Activated naive CD4-positive, alpha-beta T cell treated with anti-CD3 and anti-CD28 coated beads, Interleukin-2, amount 50 U/mL, for 24 hours (primary cell): ENCODE measurements around the gene ZGLP1.

Source experiments
- H3K27ac Mint-ChIP-seq: one replicate; pipeline ENCODE4 v1.8.0; 2021; ENCODE audit warnings: mild to moderate bottlenecking, mixed read lengths
- H3K27me3 Mint-ChIP-seq: one replicate; pipeline ENCODE4 v1.8.0; 2021; ENCODE audit warnings: mixed read lengths
- H3K36me3 Mint-ChIP-seq: one replicate; pipeline ENCODE4 v1.8.0; 2021; ENCODE audit warnings: mixed read lengths
- H3K4me1 Mint-ChIP-seq: one replicate; pipeline ENCODE4 v1.8.0; 2021; ENCODE audit warnings: mixed read lengths
- H3K4me3 Mint-ChIP-seq: one replicate; pipeline ENCODE4 v1.8.0; 2021; ENCODE audit warnings: mild to moderate bottlenecking, mixed read lengths
- H3K9me3 Mint-ChIP-seq: one replicate; pipeline ENCODE4 v1.8.0; 2021; ENCODE audit warnings: mixed read lengths

Gene ZGLP1

GRCh38 chr19:10277795-10278589 lies 31.6 kb downstream of the ZGLP1 start:
- Mint-ChIP-seq H3K4me3 (no peak overlapping the region), H3K27ac (no peak overlapping the region), H3K9me3 (no peaks in the 10 kb centered on the region), H3K36me3 (peaks cover 7% of the 10 kb centered on the region), H3K4me1 (peaks cover 9% of the 10 kb centered on the region), H3K27me3 (no peaks in the 10 kb centered on the region)

- H3K27ac Mint-ChIP-seq: peak overlapping the region; percentile 75
- peaks cover 16% of the 10 kb centered on the region for H3K4me1 Mint-ChIP-seq
- H3K9me3 Mint-ChIP-seq: no peaks in the 10 kb centered on the region
- H3K4me3 Mint-ChIP-seq: no peak overlapping the region
- peaks cover 2% of the 10 kb centered on the region for H3K36me3 Mint-ChIP-seq
- no peaks in the 10 kb centered on the region for H3K27me3 Mint-ChIP-seq
Measured at GRCh38 chr19:10274589-10274988, 35.0 kb downstream of the ZGLP1 start.

- peaks cover 18% of the 10 kb centered on the region for H3K4me1 Mint-ChIP-seq
- no peaks in the 10 kb centered on the region for H3K9me3 Mint-ChIP-seq
- H3K27ac Mint-ChIP-seq: peak overlapping the region; percentile 35
- H3K36me3 Mint-ChIP-seq: no peaks in the 10 kb centered on the region
- H3K27me3 Mint-ChIP-seq: no peaks in the 10 kb centered on the region
- H3K4me3 Mint-ChIP-seq: peak overlapping the region; percentile 82
Measured at GRCh38 chr19:10271543-10272086, 38.0 kb downstream of the ZGLP1 start.

GRCh38 chr19:10270616-10271394 lies 38.8 kb downstream of the ZGLP1 start, which contains the start of gene ICAM1:
ICAM1 (plus strand) TSS chr19:10271120; CDS start chr19:10271160, 40 bp downstream.
- no peaks in the 10 kb centered on the region for H3K9me3 Mint-ChIP-seq
- H3K4me3 Mint-ChIP-seq: peak within 1 kb of the TSS; percentile 82
- peaks cover 18% of the 10 kb centered on the region for H3K4me1 Mint-ChIP-seq
- peak within 1 kb of the TSS; percentile 74 for H3K27ac Mint-ChIP-seq
- no peaks in the 10 kb centered on the region for H3K27me3 Mint-ChIP-seq
- no peaks in the 10 kb centered on the region for H3K36me3 Mint-ChIP-seq

- Mint-ChIP-seq H3K4me3 (peak overlapping the region; percentile 82), H3K9me3 (no peaks in the 10 kb centered on the region), H3K4me1 (peaks cover 18% of the 10 kb centered on the region), H3K27me3 (no peaks in the 10 kb centered on the region), H3K36me3 (no peaks in the 10 kb centered on the region), H3K27ac (peak overlapping the region; percentile 74)
Measured at GRCh38 chr19:10270180-10270615, 39.4 kb downstream of the ZGLP1 start.

GRCh38 chr19:10269333-10270179 lies 40.1 kb downstream of the ZGLP1 start:
- Mint-ChIP-seq H3K4me1 (peaks cover 18% of the 10 kb centered on the region), H3K9me3 (no peaks in the 10 kb centered on the region), H3K27me3 (no peaks in the 10 kb centered on the region), H3K4me3 (peak overlapping the region; percentile 82), H3K27ac (peak overlapping the region; percentile 84), H3K36me3 (no peaks in the 10 kb centered on the region)

GRCh38 chr19:10268071-10268470 lies 41.5 kb downstream of the ZGLP1 start:
- H3K4me3 Mint-ChIP-seq: no peak overlapping the region
- H3K4me1 Mint-ChIP-seq: peaks cover 14% of the 10 kb centered on the region
- no peaks in the 10 kb centered on the region for H3K9me3 Mint-ChIP-seq
- H3K36me3 Mint-ChIP-seq: no peaks in the 10 kb centered on the region
- H3K27ac Mint-ChIP-seq: peak overlapping the region; percentile 38
- no peaks in the 10 kb centered on the region for H3K27me3 Mint-ChIP-seq

- H3K4me1 Mint-ChIP-seq: peaks cover 10% of the 10 kb centered on the region
- no peaks in the 10 kb centered on the region for H3K9me3 Mint-ChIP-seq
- H3K4me3 Mint-ChIP-seq: no peak overlapping the region
- H3K27me3 Mint-ChIP-seq: no peaks in the 10 kb centered on the region
- peak overlapping the region; percentile 60 for H3K27ac Mint-ChIP-seq
- H3K36me3 Mint-ChIP-seq: no peaks in the 10 kb centered on the region
Measured at GRCh38 chr19:10266706-10267105, 42.9 kb downstream of the ZGLP1 start.

GRCh38 chr19:10262771-10263170 lies 46.8 kb downstream of the ZGLP1 start:
- Mint-ChIP-seq H3K27ac (no peak overlapping the region), H3K9me3 (no peaks in the 10 kb centered on the region), H3K27me3 (no peaks in the 10 kb centered on the region), H3K4me1 (peaks cover 12% of the 10 kb centered on the region), H3K36me3 (no peaks in the 10 kb centered on the region), H3K4me3 (no peak overlapping the region)

GRCh38 chr19:10260141-10260584 lies 49.5 kb downstream of the ZGLP1 start:
- Mint-ChIP-seq H3K4me1 (peaks cover 21% of the 10 kb centered on the region), H3K9me3 (no peaks in the 10 kb centered on the region), H3K27me3 (no peaks in the 10 kb centered on the region), H3K36me3 (peaks cover 13% of the 10 kb centered on the region), H3K4me3 (peak overlapping the region; percentile 27), H3K27ac (peak overlapping the region; percentile 76)

GRCh38 chr19:10259162-10259905 lies 50.3 kb downstream of the ZGLP1 start:
- Mint-ChIP-seq H3K27ac (no peak overlapping the region), H3K4me3 (no peak overlapping the region), H3K4me1 (peaks cover 21% of the 10 kb centered on the region), H3K36me3 (peaks cover 13% of the 10 kb centered on the region), H3K27me3 (no peaks in the 10 kb centered on the region), H3K9me3 (no peaks in the 10 kb centered on the region)

GRCh38 chr19:10258080-10258710 lies 51.4 kb downstream of the ZGLP1 start:
- no peak overlapping the region for H3K27ac Mint-ChIP-seq
- peaks cover 16% of the 10 kb centered on the region for H3K36me3 Mint-ChIP-seq
- H3K27me3 Mint-ChIP-seq: no peaks in the 10 kb centered on the region
- H3K4me3 Mint-ChIP-seq: no peak overlapping the region
- H3K4me1 Mint-ChIP-seq: peaks cover 29% of the 10 kb centered on the region
- H3K9me3 Mint-ChIP-seq: no peaks in the 10 kb centered on the region

GRCh38 chr19:10256970-10257615 lies 52.5 kb downstream of the ZGLP1 start:
- no peak overlapping the region for H3K4me3 Mint-ChIP-seq
- no peaks in the 10 kb centered on the region for H3K9me3 Mint-ChIP-seq
- H3K4me1 Mint-ChIP-seq: peaks cover 34% of the 10 kb centered on the region
- no peaks in the 10 kb centered on the region for H3K27me3 Mint-ChIP-seq
- H3K36me3 Mint-ChIP-seq: peaks cover 16% of the 10 kb centered on the region
- no peak overlapping the region for H3K27ac Mint-ChIP-seq

- Mint-ChIP-seq H3K4me3 (no peak overlapping the region), H3K36me3 (peaks cover 16% of the 10 kb centered on the region), H3K4me1 (peaks cover 37% of the 10 kb centered on the region)
Measured at GRCh38 chr19:10256551-10256950, 53.1 kb downstream of the ZGLP1 start.

More at GRCh38 chr19:10256551-10256950, 53.1 kb downstream of the ZGLP1 start:
- no peak overlapping the region for H3K27ac Mint-ChIP-seq
- no peaks in the 10 kb centered on the region for H3K9me3 Mint-ChIP-seq
- no peaks in the 10 kb centered on the region for H3K27me3 Mint-ChIP-seq
